Chondrocyte (in vitro differentiated cells): Measurements from ENCODE around the gene ACSS2. TPM values are rescaled to one million over a fixed set of nuclear protein-coding genes. Genes with fewer than 3 reads are reported as not detected.
"Not testable (repeated sequence)": the region's sequence is repeated elsewhere in the genome, so short reads cannot be mapped to it uniquely, and the experiment has no call there.

Source experiments
- DNase-seq: peaks from one replicate; pipeline ENCODE4 v3.0.0; 2021; ENCODE audit warnings: mixed read lengths, low spot score
- H3K27ac Mint-ChIP-seq: one replicate; pipeline ENCODE4 v1.8.0; 2021; ENCODE audit warnings: mild to moderate bottlenecking, moderate library complexity, mixed read lengths; ENCODE audit not compliant: unreplicated experiment
- H3K27me3 Mint-ChIP-seq: 2 replicates; pipeline ENCODE4 v1.8.0; 2021; ENCODE audit warnings: low read depth, mixed read lengths
- H3K36me3 Mint-ChIP-seq: 2 replicates; pipeline ENCODE4 v1.8.0; 2021; ENCODE audit warnings: low read depth, mixed read lengths
- H3K4me1 Mint-ChIP-seq: 2 replicates; pipeline ENCODE4 v1.8.0; 2021; ENCODE audit warnings: low read depth, mild to moderate bottlenecking, mixed read lengths
- H3K4me3 Mint-ChIP-seq: one replicate; pipeline ENCODE4 v1.8.0; 2021; ENCODE audit warnings: mild to moderate bottlenecking, moderate library complexity, mixed read lengths; ENCODE audit not compliant: unreplicated experiment
- H3K9me3 Mint-ChIP-seq: 2 replicates; pipeline ENCODE4 v1.8.0; 2021; ENCODE audit warnings: low read depth, mixed read lengths
- CTCF ChIP-seq: fragments of 200-600 bp; sonication (generic); IDR thresholded peaks from 2 replicates; pipeline ENCODE4 v1.5.0; 2021; ENCODE audit warnings: antibody characterized with exemption, mild to moderate bottlenecking, moderate library complexity
- total RNA-seq: library from RNA; stranded (reverse); gene quantifications from 3 replicates; pipeline ENCODE4 v1.2.1, GENCODE V29; 2021

Gene ACSS2
- total RNA-seq, 1 donor from 2014 or later, result 31.8 TPM

- Mint-ChIP-seq H3K4me3 (no peak overlapping the region), H3K4me1 (peaks cover 16% of the 10 kb centered on the region), H3K27me3 (no peaks in the 10 kb centered on the region), H3K27ac (no peak overlapping the region), H3K36me3 (peaks cover 5% of the 10 kb centered on the region), H3K9me3 (no peaks in the 10 kb centered on the region)
- no peak for TF ChIP-seq CTCF
- DNase-seq, result no peak
These were observed 19.7 kb downstream of the ACSS2 start for GRCh38 chr20:34896086-34896621.

- H3K9me3 Mint-ChIP-seq, H3K27me3 Mint-ChIP-seq, H3K27ac Mint-ChIP-seq, H3K36me3 Mint-ChIP-seq, H3K4me3 Mint-ChIP-seq, DNase-seq: not testable (repeated sequence)
- peaks cover 16% of the 10 kb centered on the region for H3K4me1 Mint-ChIP-seq
These were observed 21.7 kb downstream of the ACSS2 start for GRCh38 chr20:34898129-34898528.

GRCh38 chr20:34898731-34899130, 22.3 kb downstream of the ACSS2 start:
- peaks cover 16% of the 10 kb centered on the region for H3K4me1 Mint-ChIP-seq
- H3K4me3 Mint-ChIP-seq, H3K27ac Mint-ChIP-seq, DNase-seq, H3K9me3 Mint-ChIP-seq, H3K27me3 Mint-ChIP-seq, H3K36me3 Mint-ChIP-seq: not testable (repeated sequence)

GRCh38 chr20:34904202-34904621, 27.8 kb downstream of the ACSS2 start:
- no peaks in the 10 kb centered on the region for H3K9me3 Mint-ChIP-seq

GRCh38 chr20:34907616-34908469, 31.4 kb downstream of the ACSS2 start:
- no peaks in the 10 kb centered on the region for H3K27me3 Mint-ChIP-seq

More at GRCh38 chr20:34904202-34904621, 27.8 kb downstream of the ACSS2 start:
- Mint-ChIP-seq H3K27me3 (no peaks in the 10 kb centered on the region), H3K4me3 (no peak overlapping the region), H3K27ac (no peak overlapping the region), H3K36me3 (peaks cover 11% of the 10 kb centered on the region), H3K4me1 (peaks cover 26% of the 10 kb centered on the region)
- TF ChIP-seq CTCF, result no peak
- DNase-seq, result no peak

More at GRCh38 chr20:34907616-34908469, 31.4 kb downstream of the ACSS2 start:
- TF ChIP-seq CTCF, result no peak
- Mint-ChIP-seq H3K27ac (peak overlapping the region; percentile 96), H3K36me3 (peaks cover 10% of the 10 kb centered on the region), H3K4me3 (peak overlapping the region; percentile 37), H3K4me1 (peaks cover 21% of the 10 kb centered on the region), H3K9me3 (no peaks in the 10 kb centered on the region)
- DNase-seq, result no peak
